HG02678 (cell line): ENCODE results near the gene COMTD1.

ENCODE experiments used
- ATAC-seq: cut with Tn5 transposase; IDR thresholded peaks from one replicate; pipeline ENCODE4 v1.9.1; 2021; ENCODE audit warnings: mild to moderate bottlenecking, moderate library complexity; ENCODE audit not compliant: unreplicated experiment

The COMTD1 gene

DNA sequence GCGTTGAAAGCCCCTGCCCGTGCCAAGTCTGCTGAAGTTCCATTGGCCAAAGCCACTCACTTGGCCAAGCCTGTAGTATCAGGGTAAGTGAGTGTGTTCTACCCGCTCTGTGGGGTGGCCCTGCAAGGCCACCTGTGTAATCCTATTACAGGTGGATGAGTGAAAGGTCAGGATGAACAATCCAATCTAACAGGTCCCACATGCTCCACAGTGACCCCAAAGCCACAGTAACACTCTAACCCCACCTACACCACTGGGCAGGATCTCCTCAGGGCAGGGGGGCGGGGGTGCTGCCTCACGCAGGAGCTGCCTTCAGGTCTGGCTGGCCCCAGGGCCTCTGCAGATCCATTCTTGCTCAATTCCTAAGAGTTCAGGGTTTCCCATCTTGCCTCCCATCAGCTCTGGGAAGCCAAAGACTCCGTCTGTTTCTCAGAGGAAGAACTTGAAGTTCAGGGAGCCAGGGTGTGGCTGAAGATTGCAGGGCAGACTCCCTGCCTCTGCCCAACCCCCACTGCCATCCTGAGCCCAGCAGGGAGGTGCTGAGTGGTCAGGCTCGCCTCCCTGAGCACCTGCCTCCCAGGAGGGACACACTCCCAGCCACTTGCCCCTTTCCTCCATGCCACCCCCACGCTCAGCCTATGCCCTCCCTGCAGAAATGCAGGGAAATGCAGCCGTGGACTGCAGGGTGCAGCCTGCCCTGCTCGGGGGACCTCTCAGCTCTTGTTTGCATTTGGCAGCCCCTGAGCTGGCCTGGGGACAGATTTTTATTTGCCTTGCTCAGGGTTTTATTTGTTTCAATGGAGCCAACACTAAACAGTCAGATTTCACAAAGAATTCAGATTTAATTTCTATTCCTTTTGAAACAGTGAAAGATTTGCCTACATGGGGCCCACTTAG, 9.8 kb upstream of the COMTD1 start:
- no peak for ATAC-seq

- ATAC-seq = no peak
Measured at GRCh38 chr10:75244487-75245353, 9.0 kb upstream of the COMTD1 start.

- ATAC-seq = no peak
Measured at GRCh38 chr10:75243426-75243825, 7.7 kb upstream of the COMTD1 start.

- ATAC-seq = no peak
Measured at GRCh38 chr10:75240329-75241076, 4.7 kb upstream of the COMTD1 start.

DNA sequence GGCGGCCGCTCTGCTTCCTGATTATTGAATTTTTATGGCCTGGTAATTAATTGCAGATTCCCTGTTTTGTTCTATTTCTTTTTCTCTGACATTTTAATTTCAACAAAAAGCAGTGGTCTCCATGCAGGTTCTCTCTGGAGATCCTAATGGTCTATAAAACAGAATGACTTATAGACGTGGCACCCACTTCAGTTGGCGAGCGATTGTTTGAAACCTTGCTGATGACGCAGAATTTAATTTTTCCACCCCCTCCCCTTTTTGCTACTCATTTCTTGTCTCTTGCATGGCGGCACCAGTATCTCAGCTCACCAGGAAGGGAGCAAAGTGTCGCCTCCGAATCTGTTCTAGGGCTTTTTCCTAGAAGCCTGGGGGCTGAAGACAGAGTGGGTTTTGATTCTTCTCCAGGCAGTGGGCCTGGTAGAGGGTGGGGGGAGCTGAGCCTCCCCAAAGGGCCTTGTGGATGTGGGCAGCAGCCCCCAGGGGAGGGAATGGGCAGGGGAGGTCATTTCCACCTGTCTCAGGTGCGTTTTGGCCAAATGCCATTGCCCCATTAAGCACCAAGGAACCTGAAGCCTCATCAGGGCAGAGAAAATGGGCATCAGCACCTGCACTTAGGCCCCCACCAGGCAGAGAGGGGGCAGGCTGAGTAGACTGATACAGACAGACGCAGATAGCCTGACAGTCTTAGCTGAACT, 3.5 kb upstream of the COMTD1 start:
- no peak for ATAC-seq

DNA sequence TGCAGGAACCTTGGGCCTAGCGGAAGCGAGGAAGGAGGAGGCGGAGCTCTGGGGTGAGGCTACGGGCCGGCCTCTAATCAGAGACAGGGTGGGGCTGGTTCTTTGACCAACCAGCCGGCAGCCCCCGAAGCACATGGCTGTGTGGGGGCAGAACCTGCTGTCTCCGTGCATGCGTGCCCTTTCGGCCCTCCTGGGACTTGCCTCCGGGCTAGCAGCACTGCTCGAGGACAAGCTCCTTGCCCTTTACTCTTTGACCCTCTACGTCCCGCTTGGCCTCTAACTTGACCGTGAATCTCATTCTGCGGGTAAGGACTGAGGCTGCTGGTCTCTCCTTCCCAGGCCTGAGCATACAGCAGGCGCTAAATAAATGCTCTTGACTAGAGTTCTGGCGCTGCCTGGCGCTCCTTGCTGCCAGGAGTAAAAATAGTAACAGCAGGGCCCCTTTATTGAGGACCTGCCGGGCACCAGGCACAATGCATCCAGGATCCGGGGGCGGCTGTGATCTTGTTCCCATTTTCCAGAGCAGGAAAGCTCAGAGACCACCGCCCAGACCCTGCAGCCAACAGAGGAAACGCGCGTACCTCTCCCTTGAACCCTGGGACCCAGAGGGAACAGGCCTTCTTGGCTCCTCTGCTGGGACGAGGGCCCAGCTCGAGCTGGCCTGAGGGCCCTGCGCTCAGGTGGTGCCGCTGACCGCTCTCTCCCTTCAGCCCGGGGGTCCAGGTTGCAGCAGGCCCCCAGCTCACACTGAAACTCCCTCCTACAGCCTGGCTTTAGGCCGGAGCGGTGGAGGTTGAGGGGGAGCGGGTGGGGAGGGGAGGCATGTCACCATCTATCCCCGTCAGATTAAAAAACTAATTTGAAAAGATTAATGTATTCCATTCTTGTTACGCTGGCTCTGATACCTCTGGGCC, 2.7 kb upstream of the COMTD1 start:
- no peak for ATAC-seq

DNA sequence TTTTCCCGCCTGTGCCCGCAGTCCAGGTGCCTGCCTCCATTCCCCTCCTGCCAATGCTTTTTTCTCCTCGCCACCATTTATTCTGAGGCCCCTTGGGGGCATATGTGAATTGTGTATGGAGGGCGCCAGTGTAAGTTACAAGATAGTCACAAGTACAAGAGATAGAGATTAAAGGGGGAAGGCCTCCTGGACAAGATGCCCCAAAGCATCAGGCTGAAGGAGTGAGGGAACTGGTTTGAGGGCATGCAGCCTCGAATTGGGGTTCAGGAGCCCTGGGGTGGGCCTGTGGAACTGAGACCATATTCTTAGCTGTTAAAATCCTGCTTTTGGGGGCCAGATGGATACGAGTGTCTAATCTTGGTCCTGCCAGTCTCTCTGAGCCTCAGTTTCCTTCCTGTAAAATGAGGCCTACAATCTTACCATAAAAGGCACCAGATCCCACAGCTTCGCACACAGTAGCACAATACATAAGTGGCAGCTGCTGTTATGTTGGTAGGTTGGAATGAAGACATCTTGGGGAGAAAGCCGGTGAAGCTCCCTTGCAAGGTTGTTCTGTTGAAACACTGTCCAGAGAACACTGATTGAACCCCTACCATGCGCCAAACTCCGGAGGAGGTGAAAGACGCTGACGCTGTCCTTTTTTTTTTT, 545 bp upstream of the COMTD1 start:
- no peak for ATAC-seq

- peak; percentile 1 for ATAC-seq
Measured at GRCh38 chr10:75234683-75235374, 928 bp downstream of the COMTD1 start.

DNA sequence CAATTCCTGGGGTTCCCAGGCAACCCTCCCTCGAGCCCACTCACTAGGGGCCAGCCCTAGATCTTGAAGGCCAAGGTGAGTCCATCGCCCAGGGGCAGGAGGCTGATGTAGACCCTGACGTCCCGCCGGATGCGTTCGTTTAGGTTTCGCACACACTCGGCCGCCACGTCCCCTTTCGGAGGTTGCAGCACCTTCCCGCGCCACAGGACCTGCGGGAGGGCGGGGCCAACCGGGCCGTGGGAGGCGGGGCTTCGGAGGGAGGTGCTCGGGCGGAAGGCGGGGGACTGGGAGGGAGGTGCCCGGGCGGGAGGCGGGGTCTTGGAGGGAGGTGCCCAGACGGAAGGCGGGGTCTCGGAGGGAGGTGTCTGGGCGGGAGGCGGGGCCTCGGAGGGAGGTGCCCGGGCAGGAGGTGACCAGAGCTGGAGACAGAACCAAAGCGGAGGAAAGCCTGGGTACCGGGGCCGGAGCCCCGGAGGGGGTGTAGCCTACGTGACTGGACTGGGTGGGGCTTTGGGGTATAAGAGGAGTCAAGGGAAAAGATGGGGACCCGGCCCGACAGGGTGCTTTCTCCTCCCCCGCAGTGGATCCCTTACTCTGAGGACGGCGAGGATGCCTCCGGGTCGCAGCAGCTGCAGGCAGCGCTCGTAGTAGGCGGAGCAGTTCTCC, 1.6 kb downstream of the COMTD1 start:
- peak; percentile 47 for ATAC-seq

- no peak for ATAC-seq
Measured at GRCh38 chr10:75233444-75234016, 2.2 kb downstream of the COMTD1 start.

DNA sequence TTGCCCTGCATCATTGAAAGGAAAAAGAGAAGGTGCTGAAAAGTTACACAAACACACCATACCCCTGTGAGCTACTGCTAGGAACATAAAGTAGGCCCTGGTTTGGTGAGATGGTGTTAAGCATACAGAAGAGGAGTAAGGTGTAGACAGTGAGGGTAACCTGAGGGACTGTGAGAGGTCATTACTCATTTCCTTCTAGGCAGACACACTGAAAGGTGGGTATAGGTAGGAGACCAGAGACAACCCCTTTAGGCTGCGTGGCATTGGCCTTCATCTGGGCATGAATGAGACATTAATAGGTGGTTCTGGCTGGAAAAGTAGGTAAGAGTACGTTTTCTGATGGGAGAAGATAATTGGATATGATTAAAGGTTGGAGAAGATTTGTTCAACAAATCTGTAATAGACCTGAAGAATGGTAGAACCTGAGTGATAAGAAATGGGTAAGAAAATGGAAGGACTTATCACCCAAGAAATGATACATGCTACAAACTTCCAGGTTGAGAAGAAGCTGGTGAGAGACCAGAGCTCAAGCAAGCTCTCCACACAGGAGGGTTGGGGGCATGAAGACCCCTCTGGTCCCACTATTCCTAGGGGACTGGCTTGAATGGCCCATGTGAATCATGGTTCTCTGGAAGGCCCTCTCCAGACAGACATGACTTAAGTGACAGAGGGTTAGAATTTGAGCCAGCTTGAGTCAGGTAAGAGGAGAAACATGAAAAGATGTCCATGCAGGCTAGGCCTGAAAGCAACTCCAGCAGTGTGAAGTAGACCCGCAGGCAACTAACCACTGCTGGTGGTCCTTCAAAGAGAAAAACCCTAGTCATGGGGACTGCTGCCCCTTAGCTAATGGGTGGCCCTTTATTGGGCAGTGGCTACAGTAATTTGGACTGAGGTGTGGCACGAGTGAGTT, 3.8 kb downstream of the COMTD1 start:
- ATAC-seq = no peak

DNA sequence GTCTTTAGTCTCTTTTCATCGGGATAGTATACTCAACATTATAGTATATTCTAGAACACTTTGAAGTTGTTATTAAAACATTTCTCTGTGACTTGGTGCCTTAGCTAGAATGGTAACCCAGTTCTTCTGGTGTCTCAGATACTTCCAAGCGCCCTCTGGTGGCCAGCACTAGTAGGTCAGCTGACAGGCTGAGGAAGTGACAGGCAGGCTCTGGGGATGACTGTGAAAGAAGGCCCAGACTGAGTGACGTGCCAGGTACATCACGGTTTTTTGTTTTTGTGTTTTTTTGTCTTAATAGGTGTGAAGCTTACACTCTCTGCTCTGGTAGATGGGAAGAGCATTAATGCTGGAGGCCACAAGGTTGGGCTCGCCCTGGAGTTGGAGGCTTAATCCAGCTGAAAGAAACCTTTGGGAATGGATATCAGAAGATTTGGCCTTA, 5.1 kb downstream of the COMTD1 start:
- ATAC-seq = peak; percentile 47

DNA sequence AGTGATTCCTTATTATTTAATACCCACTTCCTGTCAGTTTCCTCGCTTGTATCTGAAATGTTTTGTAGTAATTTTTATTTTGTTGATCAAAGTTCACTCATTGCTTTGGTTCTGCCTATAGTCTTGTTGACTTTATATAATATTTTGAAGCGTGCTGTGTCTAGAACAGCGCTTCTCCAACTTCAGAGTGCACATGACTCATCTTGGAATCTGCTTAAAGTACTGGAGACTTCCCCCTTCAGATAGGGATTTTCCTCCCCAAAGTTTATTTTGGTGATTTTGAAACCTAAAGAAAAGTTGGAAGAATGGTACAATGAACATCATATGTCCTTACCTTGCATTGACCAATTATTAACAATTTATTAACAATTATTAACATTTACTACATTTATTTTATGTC, 5.8 kb downstream of the COMTD1 start:
- ATAC-seq = no peak

GRCh38 chr10:75228834-75229233, 6.9 kb downstream of the COMTD1 start:
- no peak for ATAC-seq

DNA sequence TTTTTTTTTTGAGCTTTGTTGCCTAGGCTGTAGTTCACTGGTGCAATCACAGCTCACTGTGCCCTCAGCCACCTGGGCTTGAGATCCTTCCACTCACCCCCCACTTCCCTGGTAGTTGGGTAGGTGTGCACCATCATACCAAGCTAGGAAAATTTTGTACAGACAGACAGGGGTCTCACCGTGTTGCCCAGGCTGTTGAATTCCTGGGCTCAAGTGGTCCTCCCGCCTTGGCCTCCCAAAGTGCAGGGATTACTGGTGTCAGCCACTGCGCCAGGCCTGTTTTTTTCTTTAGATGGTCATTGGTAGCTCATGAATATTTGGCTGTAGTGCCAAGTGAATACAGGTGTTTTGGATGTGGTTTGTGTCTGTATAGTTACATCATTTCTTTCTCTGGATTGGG, 7.5 kb downstream of the COMTD1 start:
- no peak for ATAC-seq

DNA sequence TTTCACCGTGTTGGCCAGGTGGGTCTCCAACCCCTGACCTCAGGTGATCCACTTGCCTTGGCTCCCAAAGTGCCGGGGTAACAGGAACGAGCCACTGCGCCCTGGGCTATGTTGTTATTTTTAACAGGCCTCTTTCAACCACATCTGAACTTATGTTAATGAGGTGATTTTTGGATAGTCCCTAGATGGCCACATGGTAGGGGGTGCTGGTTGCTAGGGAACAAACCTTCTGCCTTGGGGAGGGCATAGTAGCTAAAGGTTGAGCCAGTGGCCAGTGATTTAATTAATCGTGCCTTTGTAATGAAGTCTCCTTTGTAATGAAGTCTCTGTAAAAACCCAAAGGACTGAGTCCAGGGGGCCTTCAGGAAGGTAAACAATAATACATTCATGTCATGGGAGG, 9.1 kb downstream of the COMTD1 start:
- no peak for ATAC-seq
